ENCODE data around the gene IFT80.

GRCh38 chr3:160280836-160281235 is 118.2 kb downstream of the IFT80 start:
- TF ChIP-seq, protein P1, sequence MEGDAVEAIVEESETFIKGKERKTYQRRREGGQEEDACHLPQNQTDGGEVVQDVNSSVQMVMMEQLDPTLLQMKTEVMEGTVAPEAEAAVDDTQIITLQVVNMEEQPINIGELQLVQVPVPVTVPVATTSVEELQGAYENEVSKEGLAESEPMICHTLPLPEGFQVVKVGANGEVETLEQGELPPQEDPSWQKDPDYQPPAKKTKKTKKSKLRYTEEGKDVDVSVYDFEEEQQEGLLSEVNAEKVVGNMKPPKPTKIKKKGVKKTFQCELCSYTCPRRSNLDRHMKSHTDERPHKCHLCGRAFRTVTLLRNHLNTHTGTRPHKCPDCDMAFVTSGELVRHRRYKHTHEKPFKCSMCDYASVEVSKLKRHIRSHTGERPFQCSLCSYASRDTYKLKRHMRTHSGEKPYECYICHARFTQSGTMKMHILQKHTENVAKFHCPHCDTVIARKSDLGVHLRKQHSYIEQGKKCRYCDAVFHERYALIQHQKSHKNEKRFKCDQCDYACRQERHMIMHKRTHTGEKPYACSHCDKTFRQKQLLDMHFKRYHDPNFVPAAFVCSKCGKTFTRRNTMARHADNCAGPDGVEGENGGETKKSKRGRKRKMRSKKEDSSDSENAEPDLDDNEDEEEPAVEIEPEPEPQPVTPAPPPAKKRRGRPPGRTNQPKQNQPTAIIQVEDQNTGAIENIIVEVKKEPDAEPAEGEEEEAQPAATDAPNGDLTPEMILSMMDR (IDR thresholded peaks at IDR 0.05; ENCODE audit: low read length): no peak
- TF ChIP-seq EZH2 (IDR thresholded peaks at IDR 0.05; ENCODE audit: borderline replicate concordance, low read length): no peak

Measured in OCI-LY1 (cell line).